GM18508 (cell line): Measurements from ENCODE around the gene TMEM201.
"Not testable (repeated sequence)": the region's sequence is repeated elsewhere in the genome, so short reads cannot be mapped to it uniquely, and the experiment has no call there.

Experiments used
- ATAC-seq: cut with Tn5 transposase; IDR thresholded peaks from one replicate; pipeline ENCODE4 v1.9.1; 2021; ENCODE audit warnings: moderate number of reproducible peaks; ENCODE audit not compliant: insufficient read depth, unreplicated experiment

Gene TMEM201

GRCh38 chr1:9612871-9613624 is 24.3 kb downstream of the TMEM201 start:
- no peak for ATAC-seq

- ATAC-seq = no peak
Observed at GRCh38 chr1:9613625-9614299, 25.1 kb downstream of the TMEM201 start.

GRCh38 chr1:9615316-9616063 is 26.8 kb downstream of the TMEM201 start:
- ATAC-seq = no peak

- ATAC-seq = no peak
Observed at GRCh38 chr1:9618909-9619679, 30.4 kb downstream of the TMEM201 start.

DNA sequence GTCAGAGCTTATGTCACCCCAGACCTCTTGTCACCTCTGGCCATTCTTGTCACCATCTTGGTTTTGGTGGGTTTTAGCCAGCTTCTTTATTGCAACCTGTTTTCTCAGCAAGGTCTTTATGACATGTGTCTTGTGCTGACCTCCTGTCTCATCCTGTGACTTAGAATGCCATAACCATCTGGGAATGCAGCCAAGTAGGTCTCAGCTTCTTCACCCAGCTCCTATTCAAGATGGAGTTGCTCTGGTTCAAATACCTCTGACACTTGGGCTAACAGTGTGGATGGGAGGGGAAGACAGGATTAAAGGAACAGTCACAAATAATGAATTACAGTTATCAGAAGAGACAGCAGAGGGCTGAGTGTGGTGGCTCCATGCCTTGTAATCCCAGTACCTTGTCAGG is 32.3 kb downstream of the TMEM201 start:
- no peak for ATAC-seq

DNA sequence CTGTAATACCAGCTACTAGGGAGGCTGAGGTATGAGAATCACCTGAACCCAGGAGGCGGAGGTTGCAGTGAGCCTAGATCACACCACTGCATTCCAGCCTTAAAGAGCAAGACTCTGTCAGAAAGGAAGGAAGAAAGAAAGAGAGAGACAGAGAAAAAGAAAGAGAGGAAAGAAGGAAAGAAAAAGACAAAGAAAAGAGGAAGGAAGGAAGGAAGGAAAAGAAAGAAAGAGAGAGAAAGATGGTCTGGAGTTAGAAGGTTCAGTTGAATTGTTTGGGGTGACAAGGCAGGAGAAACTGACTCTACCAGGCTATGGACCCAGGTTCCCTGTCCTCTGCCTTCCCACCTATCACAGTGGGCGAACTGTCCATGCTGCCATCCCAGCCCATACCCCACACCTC is 35.4 kb downstream of the TMEM201 start:
- no peak for ATAC-seq

DNA sequence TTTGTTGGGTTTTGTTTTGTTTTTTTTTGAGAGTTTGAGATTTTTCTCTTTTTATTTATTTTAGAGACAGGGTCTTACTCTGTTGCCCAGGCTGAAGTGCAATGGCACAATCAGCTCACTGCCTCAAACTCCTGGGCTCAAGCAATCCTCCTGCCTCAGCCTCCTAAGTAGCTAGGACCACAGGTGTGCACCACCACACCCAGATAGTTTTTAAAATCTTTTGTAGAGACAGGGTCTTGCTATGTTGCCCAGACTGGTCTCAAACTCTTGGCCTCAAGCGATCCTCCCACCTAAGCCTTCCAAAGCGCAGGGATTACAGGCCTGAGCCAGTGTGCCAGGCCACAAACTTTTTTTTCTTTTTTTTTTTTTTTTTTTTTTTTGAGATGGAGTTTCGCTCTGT is 36.3 kb downstream of the TMEM201 start:
- ATAC-seq = not testable (repeated sequence)

- peak; percentile 35 for ATAC-seq
Observed at GRCh38 chr1:9626201-9626608, 37.5 kb downstream of the TMEM201 start.

- ATAC-seq = no peak
Observed at GRCh38 chr1:9628541-9629444, 40.1 kb downstream of the TMEM201 start.

DNA sequence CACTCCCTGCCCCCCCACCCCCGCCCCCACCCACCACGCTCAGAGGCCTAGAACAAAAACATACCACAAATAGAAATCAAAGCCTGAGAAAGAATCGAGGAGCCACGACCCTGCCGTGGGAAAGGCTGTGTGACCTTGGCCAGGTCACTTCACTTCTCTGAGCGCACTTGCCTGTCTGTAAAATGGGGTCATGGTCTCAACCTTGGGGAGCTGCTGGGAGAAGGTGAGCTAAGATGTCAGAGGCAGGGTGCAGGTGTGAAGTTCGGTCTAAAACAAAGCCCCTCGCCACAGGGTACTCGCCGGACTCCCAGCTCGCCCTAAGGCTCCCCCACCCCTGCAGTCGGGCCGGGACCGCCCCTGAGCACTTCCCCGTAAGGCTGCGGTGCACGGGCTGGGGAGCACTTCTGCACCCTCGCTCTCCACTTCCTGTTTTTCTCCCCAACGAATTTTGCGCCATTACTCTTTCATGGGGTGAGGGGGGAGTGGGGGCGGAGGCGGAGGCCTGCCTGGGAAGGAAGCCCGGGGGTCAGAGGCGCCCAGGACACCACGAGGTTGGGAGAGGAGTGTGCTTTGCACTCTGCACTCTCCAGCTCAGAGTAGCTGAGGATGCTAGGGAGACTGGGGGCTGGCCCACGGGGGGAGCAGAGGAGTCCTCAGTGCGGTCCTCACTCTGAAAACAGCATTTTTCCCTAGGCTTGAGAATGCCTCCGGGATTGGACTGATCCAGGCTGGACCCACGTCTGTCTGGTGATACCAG is 40.9 kb downstream of the TMEM201 start:
- no peak for ATAC-seq

- no peak for ATAC-seq
Observed at GRCh38 chr1:9630331-9631111, 41.8 kb downstream of the TMEM201 start.

DNA sequence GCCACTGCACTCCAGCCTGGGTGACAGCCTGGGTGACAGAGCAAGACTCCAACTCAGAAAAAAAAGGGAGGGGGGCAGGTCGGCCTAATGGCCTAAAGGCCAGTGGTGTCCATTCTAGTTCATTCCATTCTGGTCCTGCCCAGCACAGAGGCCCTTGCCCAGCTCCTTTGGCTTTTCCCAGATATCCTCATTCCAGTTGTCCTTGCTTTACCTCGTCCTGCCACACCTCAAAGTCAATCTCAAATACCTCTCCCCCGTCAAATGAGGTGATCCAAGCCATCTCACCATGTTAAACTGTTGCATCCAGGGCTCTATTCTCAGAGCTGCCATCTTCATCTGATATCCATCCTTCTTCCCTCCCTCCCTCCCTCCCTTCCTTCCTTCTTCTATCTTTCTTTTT is 42.9 kb downstream of the TMEM201 start:
- no peak for ATAC-seq

- no peak for ATAC-seq
Observed at GRCh38 chr1:9633493-9633892, 44.8 kb downstream of the TMEM201 start.

DNA sequence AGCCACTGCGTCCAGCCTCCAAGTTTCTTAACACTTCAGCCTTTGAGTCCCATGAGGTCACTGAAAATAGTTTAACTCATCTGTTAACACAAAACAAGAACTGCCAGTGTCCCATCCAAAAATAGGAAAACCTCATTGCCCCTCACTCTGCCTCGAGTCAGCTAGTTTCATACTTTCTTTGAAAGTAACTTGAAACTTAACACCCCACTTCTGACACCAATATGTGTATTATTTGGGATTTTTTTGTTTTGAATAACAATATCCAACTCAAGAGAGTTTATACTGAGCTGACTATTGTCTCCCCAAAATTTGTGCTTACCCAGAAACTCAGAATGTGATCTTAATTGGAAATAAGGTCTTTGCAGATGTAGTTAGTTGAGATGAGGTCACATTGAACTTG is 45.9 kb downstream of the TMEM201 start:
- no peak for ATAC-seq

DNA sequence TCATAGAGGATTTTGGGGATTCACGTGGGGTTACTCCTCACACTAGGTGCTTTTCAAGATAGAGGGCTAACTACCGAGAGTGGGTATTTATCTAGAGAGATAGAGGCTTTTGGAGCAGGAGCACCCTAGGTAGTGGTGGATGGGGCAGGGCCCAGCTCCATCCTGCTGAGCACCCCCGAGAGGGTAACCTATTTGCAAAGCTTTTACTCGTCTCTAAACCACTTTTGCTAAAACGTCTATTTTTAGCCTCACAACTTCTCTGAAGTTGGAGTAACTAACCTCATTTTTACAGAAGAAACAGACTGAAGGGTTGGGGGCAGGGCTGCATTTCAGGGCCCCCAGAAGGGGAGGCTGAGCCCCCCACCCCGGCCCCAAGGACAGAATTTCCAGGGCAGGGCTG is 50.5 kb downstream of the TMEM201 start:
- no peak for ATAC-seq

GRCh38 chr1:9643351-9644256 is 54.9 kb downstream of the TMEM201 start:
- ATAC-seq = no peak

DNA sequence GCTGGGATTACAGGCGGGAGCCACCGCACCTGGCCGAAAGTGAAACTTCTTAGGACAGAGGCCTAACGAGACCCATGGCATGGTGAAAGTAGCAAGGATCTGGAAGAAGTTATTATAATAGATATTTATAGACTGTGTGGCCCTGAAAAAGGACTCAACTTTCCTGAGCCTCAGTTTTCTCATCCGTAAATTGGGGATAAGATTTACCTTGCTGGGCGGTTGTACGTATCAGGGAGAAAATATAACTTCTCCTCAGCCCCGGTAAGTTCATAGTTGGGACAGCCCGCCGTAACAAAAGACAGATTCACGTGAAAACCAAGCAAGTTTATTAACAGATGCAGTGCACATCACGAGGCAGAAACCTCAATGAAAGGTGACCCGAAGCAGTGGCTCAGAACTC is 57.3 kb downstream of the TMEM201 start:
- ATAC-seq = no peak
